Measurements from ENCODE around the gene KIAA1755.

KIAA1755 gene

GRCh38 chr20:38187517-38187916 is 73.0 kb downstream of the KIAA1755 start:
- TF ChIP-seq, protein P1, sequence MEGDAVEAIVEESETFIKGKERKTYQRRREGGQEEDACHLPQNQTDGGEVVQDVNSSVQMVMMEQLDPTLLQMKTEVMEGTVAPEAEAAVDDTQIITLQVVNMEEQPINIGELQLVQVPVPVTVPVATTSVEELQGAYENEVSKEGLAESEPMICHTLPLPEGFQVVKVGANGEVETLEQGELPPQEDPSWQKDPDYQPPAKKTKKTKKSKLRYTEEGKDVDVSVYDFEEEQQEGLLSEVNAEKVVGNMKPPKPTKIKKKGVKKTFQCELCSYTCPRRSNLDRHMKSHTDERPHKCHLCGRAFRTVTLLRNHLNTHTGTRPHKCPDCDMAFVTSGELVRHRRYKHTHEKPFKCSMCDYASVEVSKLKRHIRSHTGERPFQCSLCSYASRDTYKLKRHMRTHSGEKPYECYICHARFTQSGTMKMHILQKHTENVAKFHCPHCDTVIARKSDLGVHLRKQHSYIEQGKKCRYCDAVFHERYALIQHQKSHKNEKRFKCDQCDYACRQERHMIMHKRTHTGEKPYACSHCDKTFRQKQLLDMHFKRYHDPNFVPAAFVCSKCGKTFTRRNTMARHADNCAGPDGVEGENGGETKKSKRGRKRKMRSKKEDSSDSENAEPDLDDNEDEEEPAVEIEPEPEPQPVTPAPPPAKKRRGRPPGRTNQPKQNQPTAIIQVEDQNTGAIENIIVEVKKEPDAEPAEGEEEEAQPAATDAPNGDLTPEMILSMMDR (IDR thresholded peaks at IDR 0.05; ENCODE audit: low read depth, low read length): peak; percentile 25
- peaks cover 3% of the 10 kb centered on the region; the same call in 1 of the 2 replicates for H3K4me1 ChIP-seq
- H3K9me3 ChIP-seq: no peaks in the 10 kb centered on the region
- H3K4me3 ChIP-seq (ENCODE audit: low read depth, low read length): no peak overlapping the region
- DNase-seq: no peak
- no peaks in the 10 kb centered on the region for H3K27me3 ChIP-seq
- H3K36me3 ChIP-seq: no peaks in the 10 kb centered on the region

DNA sequence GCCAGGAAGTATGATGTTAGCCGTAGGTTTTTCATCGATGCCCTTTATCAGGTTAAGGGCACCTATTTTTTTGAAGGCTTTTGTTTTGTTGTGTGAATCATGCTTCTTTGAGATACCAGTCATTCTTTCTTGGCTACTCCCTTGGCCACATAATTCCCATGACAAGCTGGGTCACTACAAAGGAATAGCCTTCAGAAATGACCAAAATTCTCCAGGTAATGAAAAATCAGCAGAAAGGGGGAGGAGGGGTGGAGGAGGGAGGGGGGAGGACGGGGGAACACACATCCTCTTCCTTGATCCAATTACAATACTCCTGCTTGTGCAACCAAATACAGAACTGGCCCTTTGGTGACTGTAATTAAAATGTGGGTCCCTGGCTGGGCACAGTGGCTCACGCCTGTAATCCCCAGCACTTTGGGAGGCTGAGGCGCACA is 73.7 kb downstream of the KIAA1755 start:
- no peak for DNase-seq
- no peaks in the 10 kb centered on the region for H3K9me3 ChIP-seq
- TF ChIP-seq, protein P1 (IDR thresholded peaks at IDR 0.05; ENCODE audit: low read depth, low read length): no peak
- no peaks in the 10 kb centered on the region for H3K27me3 ChIP-seq
- H3K4me3 ChIP-seq (ENCODE audit: low read depth, low read length): no peak overlapping the region
- H3K4me1 ChIP-seq: peaks cover 3% of the 10 kb centered on the region; the same call in 1 of the 2 replicates
- H3K36me3 ChIP-seq: no peaks in the 10 kb centered on the region

DNA sequence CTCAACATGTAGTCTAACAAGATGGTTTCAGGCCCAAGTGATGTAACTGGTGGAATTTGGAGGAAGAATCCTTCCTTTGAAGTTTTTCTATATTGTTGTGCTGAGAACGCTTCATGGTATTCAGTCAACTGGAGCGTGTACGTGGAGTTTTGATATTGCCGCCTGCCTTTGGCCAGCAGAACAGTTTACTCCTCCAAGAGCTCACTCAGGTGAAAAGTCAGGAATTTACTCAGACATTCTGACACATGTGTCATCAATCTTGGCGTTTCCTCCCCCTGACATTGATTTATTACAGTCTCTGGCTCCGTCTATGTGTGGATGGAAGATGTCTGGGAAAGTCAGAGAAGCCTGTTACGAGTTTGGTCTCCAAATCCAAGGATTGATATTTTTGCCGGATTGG is 76.4 kb downstream of the KIAA1755 start:
- TF ChIP-seq, protein P1 (IDR thresholded peaks at IDR 0.05; ENCODE audit: low read depth, low read length): no peak
- no peaks in the 10 kb centered on the region for H3K36me3 ChIP-seq
- H3K9me3 ChIP-seq: no peaks in the 10 kb centered on the region
- H3K27me3 ChIP-seq: no peaks in the 10 kb centered on the region
- no peak overlapping the region for H3K4me3 ChIP-seq (ENCODE audit: low read depth, low read length)
- no peak for DNase-seq
- H3K4me1 ChIP-seq: peaks cover 3% of the 10 kb centered on the region; the same call in 1 of the 2 replicates

DNA sequence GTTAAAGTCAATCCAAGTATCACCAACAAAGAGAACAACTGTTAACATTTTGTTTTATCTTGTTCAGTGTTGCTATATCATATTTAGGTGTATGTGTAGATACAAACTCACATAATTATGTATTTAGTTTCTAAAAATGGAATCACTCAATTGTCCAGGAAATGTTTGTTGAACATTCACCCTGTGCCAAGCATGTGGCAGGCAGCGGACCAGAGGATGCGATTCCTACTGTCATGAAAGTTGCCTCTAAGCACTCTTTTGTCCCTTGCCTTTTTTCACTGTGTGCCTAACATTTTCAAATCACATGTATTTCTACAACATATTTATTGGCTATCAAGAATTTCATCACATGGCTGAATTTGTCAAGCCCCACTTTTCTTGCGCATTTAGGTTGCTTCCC is 78.6 kb downstream of the KIAA1755 start:
- no peaks in the 10 kb centered on the region for H3K36me3 ChIP-seq
- TF ChIP-seq, protein P1 (IDR thresholded peaks at IDR 0.05; ENCODE audit: low read depth, low read length): no peak
- no peaks in the 10 kb centered on the region for H3K9me3 ChIP-seq
- H3K27me3 ChIP-seq: no peaks in the 10 kb centered on the region
- no peak overlapping the region for H3K4me3 ChIP-seq (ENCODE audit: low read depth, low read length)
- DNase-seq: no peak
- H3K4me1 ChIP-seq: peaks cover 3% of the 10 kb centered on the region; the same call in 1 of the 2 replicates

DNA sequence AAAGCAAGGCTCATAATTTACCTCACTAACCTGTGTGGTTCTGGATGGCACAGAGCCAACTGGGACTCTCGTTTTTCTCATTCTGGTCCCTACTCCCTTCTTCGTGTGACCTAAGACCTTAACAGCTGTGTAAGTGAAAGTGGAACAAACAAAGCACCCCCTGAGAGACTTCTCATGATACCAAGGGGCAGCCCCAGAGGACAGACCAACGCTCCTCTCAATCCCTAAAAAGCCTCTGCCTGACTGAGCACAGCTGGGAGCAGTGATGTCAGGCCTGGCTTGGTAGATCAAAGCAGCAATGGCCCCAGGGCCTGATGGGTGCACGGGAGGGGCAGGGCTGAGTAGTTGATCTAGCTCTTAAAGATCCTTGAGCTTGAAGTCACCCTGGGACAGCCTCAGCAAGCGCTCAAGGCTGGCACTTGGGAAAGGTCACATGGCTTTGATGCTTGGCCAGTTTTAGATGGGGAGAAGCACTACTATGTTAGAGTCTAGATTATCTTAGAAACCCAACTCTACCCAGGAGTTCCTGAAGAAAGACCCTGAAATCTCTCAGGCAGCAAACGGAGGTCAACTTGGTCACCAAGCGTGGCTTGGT is 79.2 kb downstream of the KIAA1755 start:
- Histone ChIP-seq H3K9me3 (no peaks in the 10 kb centered on the region), H3K4me1 (peaks cover 3% of the 10 kb centered on the region; the same call in 1 of the 2 replicates), H3K4me3 (ENCODE audit: low read depth, low read length) (no peak overlapping the region), H3K27me3 (no peaks in the 10 kb centered on the region), H3K36me3 (no peaks in the 10 kb centered on the region)
- DNase-seq: peak; percentile 54
- TF ChIP-seq, protein P1 (IDR thresholded peaks at IDR 0.05; ENCODE audit: low read depth, low read length): no peak

- Histone ChIP-seq H3K27me3 (no peaks in the 10 kb centered on the region), H3K36me3 (no peaks in the 10 kb centered on the region), H3K4me1 (peaks cover 3% of the 10 kb centered on the region; the same call in 1 of the 2 replicates), H3K9me3 (no peaks in the 10 kb centered on the region), H3K4me3 (ENCODE audit: low read depth, low read length) (no peak overlapping the region)
- TF ChIP-seq, protein P1 (IDR thresholded peaks at IDR 0.05; ENCODE audit: low read depth, low read length): no peak
- no peak for DNase-seq
Observed at GRCh38 chr20:38180781-38181180, 79.8 kb downstream of the KIAA1755 start.

All from BE2C (cell line).